Neuronal stem cell (in vitro differentiated cells): ENCODE data around the gene PDCD4.
"Not testable (repeated sequence)": the region's sequence is repeated elsewhere in the genome, so short reads cannot be mapped to it uniquely, and the experiment has no call there.

Experiments
- DNase-seq: peaks from one replicate; pipeline ENCODE4 v3.0.0-alpha.2; 2013; ENCODE audit warnings: low spot score
- H2AFZ ChIP-seq: one replicate; pipeline ENCODE4 v1.6.1; 2013; ENCODE audit warnings: mild to moderate bottlenecking, low read length, inconsistent platforms
- H2AK5ac ChIP-seq: 2 replicates; pipeline ENCODE4 v1.6.1; 2013; ENCODE audit warnings: low read depth, mild to moderate bottlenecking, inconsistent platforms, low read length, moderate library complexity, mixed read lengths
- H2BK120ac ChIP-seq: 2 replicates; pipeline ENCODE4 v1.6.1; 2013; ENCODE audit warnings: low read depth, mild to moderate bottlenecking, inconsistent platforms, low read length, moderate library complexity, mixed read lengths
- H2BK12ac ChIP-seq: one replicate; pipeline ENCODE4 v1.6.1; 2013; ENCODE audit warnings: low read length, inconsistent platforms
- H2BK15ac ChIP-seq: 2 replicates; pipeline ENCODE4 v1.6.1; 2013; ENCODE audit warnings: mild to moderate bottlenecking, low read length, inconsistent platforms, mixed read lengths
- H2BK5ac ChIP-seq: one replicate; pipeline ENCODE4 v1.6.1; 2013; ENCODE audit warnings: inconsistent platforms, mild to moderate bottlenecking, low read length, moderate library complexity
- H3K14ac ChIP-seq: one replicate; pipeline ENCODE4 v1.6.1; 2013; ENCODE audit warnings: low read length, inconsistent platforms
- H3K18ac ChIP-seq: 2 replicates; pipeline ENCODE4 v1.6.1; 2013; ENCODE audit warnings: low read length, inconsistent platforms
- H3K23ac ChIP-seq: 2 replicates; pipeline ENCODE4 v1.6.1; 2013; ENCODE audit warnings: low read depth, mild to moderate bottlenecking, mixed read lengths, low read length, inconsistent platforms; ENCODE audit not compliant: poor library complexity
- H3K27ac ChIP-seq: replicated peaks from 3 replicates; pipeline ENCODE4 v1.5.1; 2013; ENCODE audit warnings: low read length, inconsistent platforms
- H3K27me3 ChIP-seq, 3 experiments: 2 replicates each; pipeline ENCODE4 v1.6.1; 2013; ENCODE audit warnings: low read length in 3 of 3, mild to moderate bottlenecking in 2 of 3, inconsistent platforms in 1 of 3, low read depth in 1 of 3, mixed read lengths in 1 of 3, moderate library complexity in 1 of 3; ENCODE audit not compliant: control insufficient read depth in 3 of 3, insufficient read depth in 3 of 3
- H3K36me3 ChIP-seq, 2 donors: replicated peaks in 1 of 2; 2 replicates each; pipeline ENCODE4 v1.6.1; 2013; ENCODE audit warnings: low read length in 2 of 2; ENCODE audit not compliant: control insufficient read depth in 2 of 2, insufficient read depth in 2 of 2
- H3K4ac ChIP-seq: 2 replicates; pipeline ENCODE4 v1.6.1; 2013; ENCODE audit warnings: inconsistent platforms, mild to moderate bottlenecking, low read length, moderate library complexity
- H3K4me1 ChIP-seq, 2 donors: 1 replicate in 1 of 2; 2 replicates in 1 of 2; pipeline ENCODE4 v1.6.1; 2013; ENCODE audit warnings: low read length in 2 of 2, low read depth in 1 of 2; ENCODE audit not compliant: control insufficient read depth in 2 of 2, insufficient read depth in 1 of 2
- H3K4me2 ChIP-seq: one replicate; pipeline ENCODE4 v1.6.1; 2013; ENCODE audit warnings: mild to moderate bottlenecking, low read length, inconsistent platforms; ENCODE audit not compliant: insufficient read depth, poor library complexity, severe bottlenecking
- H3K4me3 ChIP-seq, 2 donors: 2 replicates each; pipeline ENCODE4 v1.5.1; 2013; ENCODE audit warnings: low read length in 2 of 2, mild to moderate bottlenecking in 2 of 2, inconsistent platforms in 1 of 2, moderate library complexity in 1 of 2
- H3K79me1 ChIP-seq: one replicate; pipeline ENCODE4 v1.6.1; 2013; ENCODE audit warnings: low read depth, mild to moderate bottlenecking, inconsistent platforms, low read length, moderate library complexity
- H3K9ac ChIP-seq: one replicate; pipeline ENCODE4 v1.6.1; 2013; ENCODE audit warnings: mild to moderate bottlenecking, low read depth, low read length, inconsistent platforms; ENCODE audit not compliant: poor library complexity
- H3K9me3 ChIP-seq, 2 donors: replicated peaks in 1 of 2; 2 replicates each; pipeline versions ENCODE3 to v1.6.1; 2013; ENCODE audit warnings: low read length in 2 of 2, mild to moderate bottlenecking in 2 of 2, inconsistent platforms in 1 of 2, low read depth in 1 of 2, mixed read lengths in 1 of 2, moderate library complexity in 1 of 2; ENCODE audit not compliant: control insufficient read depth in 2 of 2, insufficient read depth in 1 of 2
- H4K8ac ChIP-seq: one replicate; pipeline ENCODE4 v1.6.1; 2013; ENCODE audit warnings: low read depth, mild to moderate bottlenecking, inconsistent platforms, low read length, moderate library complexity
- H4K91ac ChIP-seq: one replicate; pipeline ENCODE4 v1.6.1; 2013; ENCODE audit warnings: low read length, low read depth, mild to moderate bottlenecking, inconsistent platforms; ENCODE audit not compliant: poor library complexity
- WGBS, 2 donors: extraction: QIAGEN DNeasy Blood & Tissue Kit; methylation state at CpG; one replicate each; pipeline ENCODE4 v1.1.7; 2013; ENCODE audit warnings: missing lambda C conversion rate in 2 of 2, mixed read lengths in 1 of 2; ENCODE audit not compliant: insufficient read length in 2 of 2, insufficient replicate concordance in 1 of 2; ENCODE audit errors: extremely low coverage in 2 of 2; 5-methylcytosine and 5-hydroxymethylcytosine counted together

Gene PDCD4

GRCh38 chr10:110915035-110915434, 43.3 kb downstream of the PDCD4 start:
- H3K9me3 ChIP-seq = no peaks in the 10 kb centered on the region
- H3K23ac ChIP-seq = no peak overlapping the region
- no peak overlapping the region for H2BK5ac ChIP-seq
- H4K8ac ChIP-seq = no peak overlapping the region
- no peak overlapping the region for H3K14ac ChIP-seq
- H3K79me1 ChIP-seq = peaks cover 2% of the 10 kb centered on the region
- no peak overlapping the region for H2BK15ac ChIP-seq
- H4K91ac ChIP-seq = no peak overlapping the region
- H2AFZ ChIP-seq = no peak overlapping the region
- H3K36me3 ChIP-seq = peaks cover 5 to 23% of the 10 kb centered on the region in 2 donors
- H3K18ac ChIP-seq = no peak overlapping the region
- no peak overlapping the region for H3K27ac ChIP-seq
- no peak overlapping the region for H2BK12ac ChIP-seq
- no peaks in the 10 kb centered on the region for H3K27me3 ChIP-seq
- H2BK120ac ChIP-seq = no peak overlapping the region
- H3K4me1 ChIP-seq = peaks cover 2 to 10% of the 10 kb centered on the region in 2 donors
- no peak for DNase-seq
- H3K4ac ChIP-seq = no peak overlapping the region
- H3K4me3 ChIP-seq = no peak overlapping the region
- WGBS, 2 donors = no CpG with 5 or more reads among the region's 6 CpGs
- H2AK5ac ChIP-seq = no peak overlapping the region
- H3K4me2 ChIP-seq = no peak overlapping the region
- no peak overlapping the region for H3K9ac ChIP-seq

DNA sequence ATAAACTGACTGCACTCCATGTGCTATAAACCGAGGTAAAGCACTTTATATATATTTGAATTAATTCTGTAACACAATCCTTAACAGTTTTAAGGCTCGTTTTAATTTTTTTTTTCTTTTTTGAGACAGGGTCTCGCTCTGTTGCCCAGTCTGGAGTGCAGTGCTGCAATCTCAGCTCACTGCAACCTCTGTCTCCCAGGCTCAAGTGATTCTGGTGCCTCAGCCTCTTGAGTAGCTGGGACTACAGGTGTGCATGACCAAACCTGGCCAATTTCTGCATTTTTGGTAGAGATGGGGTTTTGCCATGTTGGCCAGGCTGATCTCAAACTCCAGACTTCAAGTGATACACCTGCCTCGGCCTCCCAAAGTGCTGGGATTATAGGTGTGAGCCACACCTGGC, 43.9 kb downstream of the PDCD4 start:
- H3K27ac ChIP-seq, H3K9ac ChIP-seq, H3K27me3 ChIP-seq, H2AK5ac ChIP-seq, H2BK15ac ChIP-seq, H3K79me1 ChIP-seq, H3K4me2 ChIP-seq, H3K14ac ChIP-seq, H3K4ac ChIP-seq, H3K23ac ChIP-seq, H3K9me3 ChIP-seq, H3K18ac ChIP-seq, H4K91ac ChIP-seq, H2BK5ac ChIP-seq, DNase-seq, H2AFZ ChIP-seq, H2BK120ac ChIP-seq, H3K4me3 ChIP-seq, H2BK12ac ChIP-seq, H4K8ac ChIP-seq: not testable (repeated sequence)
- Histone ChIP-seq H3K4me1 (peaks cover 2 to 10% of the 10 kb centered on the region in 2 donors), H3K36me3 (peaks cover 5 to 17% of the 10 kb centered on the region in 2 donors)
- no CpG with 5 or more reads among the region's 4 CpGs for WGBS, 2 donors

GRCh38 chr10:110916554-110917346, 45.0 kb downstream of the PDCD4 start:
- H2AFZ ChIP-seq = no peak overlapping the region
- no peak overlapping the region for H3K23ac ChIP-seq
- H3K4me1 ChIP-seq = peaks cover 2 to 13% of the 10 kb centered on the region in 2 donors
- no peak overlapping the region for H3K4me2 ChIP-seq
- H2AK5ac ChIP-seq = no peak overlapping the region
- H3K36me3 ChIP-seq = peaks cover 5 to 10% of the 10 kb centered on the region in 2 donors
- peak overlapping the region; percentile 19 for H3K27ac ChIP-seq
- H2BK120ac ChIP-seq = no peak overlapping the region
- no peaks in the 10 kb centered on the region for H3K27me3 ChIP-seq
- no peak overlapping the region for H2BK5ac ChIP-seq
- no peaks in the 10 kb centered on the region for H3K9me3 ChIP-seq
- H4K8ac ChIP-seq = no peak overlapping the region
- no peak overlapping the region for H3K14ac ChIP-seq
- H2BK12ac ChIP-seq = no peak overlapping the region
- no peak overlapping the region for H3K9ac ChIP-seq
- no peak overlapping the region for H3K4ac ChIP-seq
- no CpG with 5 or more reads among the region's 3 CpGs for WGBS, 2 donors
- peaks cover 3% of the 10 kb centered on the region for H3K79me1 ChIP-seq
- H4K91ac ChIP-seq = no peak overlapping the region
- H3K4me3 ChIP-seq = no peak overlapping the region
- H2BK15ac ChIP-seq = no peak overlapping the region
- H3K18ac ChIP-seq = no peak overlapping the region
- DNase-seq = no peak

- Histone ChIP-seq H2BK15ac (no peak overlapping the region), H3K79me1 (peaks cover 3% of the 10 kb centered on the region), H2BK120ac (no peak overlapping the region), H3K27me3 (no peaks in the 10 kb centered on the region), H3K4ac (no peak overlapping the region), H4K8ac (no peak overlapping the region), H3K36me3 (peaks cover 5 to 10% of the 10 kb centered on the region in 2 donors), H3K4me3 (peak overlapping the region; percentile 73 to 81), H2BK5ac (peak overlapping the region; percentile 77), H3K4me1 (peaks cover 2 to 15% of the 10 kb centered on the region in 2 donors), H2AK5ac (no peak overlapping the region), H3K4me2 (peak overlapping the region; percentile 51), H3K23ac (no peak overlapping the region), H3K18ac (no peak overlapping the region), H3K14ac (no peak overlapping the region), H3K9me3 (no peaks in the 10 kb centered on the region), H2AFZ (peak overlapping the region; percentile 88), H4K91ac (no peak overlapping the region), H3K27ac (peak overlapping the region; percentile 89), H2BK12ac (no peak overlapping the region), H3K9ac (no peak overlapping the region)
- peak; percentile 91 for DNase-seq
- WGBS, 2 donors = no CpG with 5 or more reads among the region's 15 CpGs
Observed at GRCh38 chr10:110918269-110918642, 46.5 kb downstream of the PDCD4 start.
